Thyroid gland (tissue), 4 donors: ENCODE data around the gene KIRREL3. TPM values are rescaled to one million over a fixed set of nuclear protein-coding genes. Genes with fewer than 3 reads are reported as not detected.

Experiments
- DNase-seq, 2 donors: peaks; one replicate each; pipeline ENCODE4 v3.0.0-alpha.2; 2019
- H3K27ac ChIP-seq, 3 donors: fragments of 200-600 bp; sonication (generic); 1 replicate in 2 of 3; 2 replicates in 1 of 3; pipeline ENCODE4 v1.5.1; 2016 to 2019; ENCODE audit warnings: mild to moderate bottlenecking in 1 of 3, moderate library complexity in 1 of 3
- H3K27me3 ChIP-seq: fragments of 200-600 bp; sonication (generic); one replicate; pipeline ENCODE4 v1.5.1; 2019
- H3K36me3 ChIP-seq, 2 donors: fragments of 200-600 bp; sonication (generic); one replicate each; pipeline ENCODE4 v1.5.1; 2016 to 2019
- H3K4me1 ChIP-seq, 2 donors: fragments of 200-600 bp; sonication (generic); one replicate each; pipeline ENCODE4 v1.5.1; 2017 to 2019
- H3K4me3 ChIP-seq, 3 donors: fragments of 200-600 bp; sonication (generic); replicated peaks in 1 of 3; 1 replicate in 2 of 3; 2 replicates in 1 of 3; pipeline ENCODE4 v1.5.1; 2016; ENCODE audit warnings: mild to moderate bottlenecking in 1 of 3
- H3K9me3 ChIP-seq: fragments of 200-600 bp; sonication (generic); one replicate; pipeline ENCODE4 v1.5.1; 2017
- CTCF ChIP-seq, 6 experiments: fragments of 200-600 bp in 3 of 6; fragments of 450-650 bp in 3 of 6; sonication (generic) in 3 of 6; IDR thresholded peaks; one replicate each; pipeline ENCODE4 v1.5.1; 2016 to 2019; ENCODE audit warnings: antibody characterized with exemption in 6 of 6, mild to moderate bottlenecking in 2 of 6, inconsistent platforms in 1 of 6, moderate library complexity in 1 of 6
- POLR2A ChIP-seq, 2 donors: fragments of 450-650 bp; IDR thresholded peaks; one replicate each; pipeline ENCODE4 v1.6.1; 2017; ENCODE audit warnings: antibody characterized with exemption in 2 of 2, mild to moderate bottlenecking in 2 of 2, moderate library complexity in 1 of 2
- WGBS, 2 donors: methylation state at CpG; one replicate each; pipeline ENCODE4 v1.1.5; 2017; 5-methylcytosine and 5-hydroxymethylcytosine counted together
- intact Hi-C: fragments of 100-400 bp; cut with DNase I; formaldehyde crosslinking; loops from one replicate; pipeline ENCODE4 v1.15.1; 2023
- total RNA-seq, 4 donors: library from RNA; depleted of rRNA; stranded (reverse); fragments of >200 nt; gene quantifications; one replicate each; pipeline ENCODE4 v1.2.3, GENCODE V29; 2016

KIRREL3 gene
- total RNA-seq, 4 donors from 2014 or later: 0.78 TPM; not detected in 3

GRCh38 chr11:126942146-126942545 lies 58.4 kb downstream of the KIRREL3 start:
- Histone ChIP-seq H3K4me3 (no peak overlapping the region), H3K27ac (no peak overlapping the region), H3K36me3 (no peaks in the 10 kb centered on the region), H3K27me3 (no peaks in the 10 kb centered on the region), H3K9me3 (no peaks in the 10 kb centered on the region), H3K4me1 (no peaks in the 10 kb centered on the region)
- intact Hi-C loops: no loop called here
- TF ChIP-seq CTCF (IDR thresholded peaks at IDR 0.05) (no peak), POLR2A (IDR thresholded peaks at IDR 0.05) (no peak)
- DNase-seq: no peak
- 84 to 87% methylated on average over 4 of the region's 4 CpGs for WGBS, 2 donors

- Histone ChIP-seq H3K4me3 (no peak overlapping the region), H3K9me3 (no peaks in the 10 kb centered on the region), H3K27ac (no peak overlapping the region), H3K36me3 (no peaks in the 10 kb centered on the region), H3K27me3 (no peaks in the 10 kb centered on the region), H3K4me1 (no peaks in the 10 kb centered on the region)
- 75 to 76% methylated on average over 2 of the region's 2 CpGs for WGBS, 2 donors
- intact Hi-C loops: no loop called here
- TF ChIP-seq CTCF (IDR thresholded peaks at IDR 0.05) (no peak), POLR2A (IDR thresholded peaks at IDR 0.05) (no peak)
- no peak for DNase-seq
Observed at GRCh38 chr11:126939552-126939951, 61.0 kb downstream of the KIRREL3 start.

- no peak for DNase-seq
- Histone ChIP-seq H3K27ac (no peak overlapping the region), H3K4me1 (no peaks in the 10 kb centered on the region), H3K9me3 (no peaks in the 10 kb centered on the region), H3K4me3 (no peak overlapping the region), H3K36me3 (no peaks in the 10 kb centered on the region), H3K27me3 (no peaks in the 10 kb centered on the region)
- intact Hi-C loops: no loop called here
- no peak for TF ChIP-seq POLR2A (IDR thresholded peaks at IDR 0.05)
- no peak for TF ChIP-seq CTCF (IDR thresholded peaks at IDR 0.05)
- WGBS, 2 donors: 90 to 92% methylated on average over 4 of the region's 4 CpGs
Observed at GRCh38 chr11:126938718-126939117, 61.9 kb downstream of the KIRREL3 start.

GRCh38 chr11:126930091-126930841 lies 70.3 kb downstream of the KIRREL3 start:
- peaks cover 5 to 15% of the 10 kb centered on the region in 2 donors for H3K4me1 ChIP-seq
- no peak for TF ChIP-seq POLR2A (IDR thresholded peaks at IDR 0.05)
- TF ChIP-seq CTCF (IDR thresholded peaks at IDR 0.05): no peak
- H3K9me3 ChIP-seq: no peaks in the 10 kb centered on the region
- 65 to 67% methylated on average over 4 of the region's 4 CpGs for WGBS, 2 donors
- no peaks in the 10 kb centered on the region for H3K36me3 ChIP-seq
- intact Hi-C loops: no loop called here
- no peak for DNase-seq
- H3K27ac ChIP-seq: no peak overlapping the region
- H3K4me3 ChIP-seq: no peak overlapping the region
- no peaks in the 10 kb centered on the region for H3K27me3 ChIP-seq

- no peak for TF ChIP-seq POLR2A (IDR thresholded peaks at IDR 0.05)
- no peak for TF ChIP-seq CTCF (IDR thresholded peaks at IDR 0.05)
- Histone ChIP-seq H3K4me1 (peaks cover 5 to 15% of the 10 kb centered on the region in 2 donors), H3K4me3 (no peak overlapping the region), H3K9me3 (no peaks in the 10 kb centered on the region), H3K27ac (no peak overlapping the region), H3K27me3 (no peaks in the 10 kb centered on the region), H3K36me3 (no peaks in the 10 kb centered on the region)
- 63 to 65% methylated on average over 10 of the region's 10 CpGs for WGBS, 2 donors
- no peak for DNase-seq
- intact Hi-C loops: no loop called here
Observed at GRCh38 chr11:126929179-126930061, 71.2 kb downstream of the KIRREL3 start.
